Memory B cell (primary cell): ENCODE results near the gene KCTD10.

Experiments used
- ATAC-seq: fragments of 150-1000 bp; cut with Tn5 transposase; 2 replicates; pipeline ENCODE4 v1.10.0; 2021; ENCODE audit warnings: low read depth, mild to moderate bottlenecking, moderate library complexity
- DNase-seq, 2 donors: peaks; one replicate each; pipeline ENCODE4 v3.0.0; 2022; ENCODE audit warnings: low spot score in 2 of 2
- H3K27ac Mint-ChIP-seq: one replicate; pipeline ENCODE4 v1.8.0; 2022; ENCODE audit warnings: mild to moderate bottlenecking, moderate library complexity, mixed read lengths
- H3K27me3 Mint-ChIP-seq: one replicate; pipeline ENCODE4 v1.8.0; 2022; ENCODE audit warnings: mixed read lengths
- H3K36me3 Mint-ChIP-seq: one replicate; pipeline ENCODE4 v1.8.0; 2022; ENCODE audit warnings: mild to moderate bottlenecking, mixed read lengths
- H3K4me1 Mint-ChIP-seq: one replicate; pipeline ENCODE4 v1.8.0; 2022; ENCODE audit warnings: mixed read lengths
- H3K4me3 Mint-ChIP-seq: one replicate; pipeline ENCODE4 v1.8.0; 2022; ENCODE audit warnings: mild to moderate bottlenecking, moderate library complexity, mixed read lengths
- H3K9me3 Mint-ChIP-seq: one replicate; pipeline ENCODE4 v1.8.0; 2022; ENCODE audit warnings: mixed read lengths

Gene KCTD10, protein sequence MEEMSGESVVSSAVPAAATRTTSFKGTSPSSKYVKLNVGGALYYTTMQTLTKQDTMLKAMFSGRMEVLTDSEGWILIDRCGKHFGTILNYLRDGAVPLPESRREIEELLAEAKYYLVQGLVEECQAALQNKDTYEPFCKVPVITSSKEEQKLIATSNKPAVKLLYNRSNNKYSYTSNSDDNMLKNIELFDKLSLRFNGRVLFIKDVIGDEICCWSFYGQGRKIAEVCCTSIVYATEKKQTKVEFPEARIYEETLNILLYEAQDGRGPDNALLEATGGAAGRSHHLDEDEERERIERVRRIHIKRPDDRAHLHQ

DNA sequence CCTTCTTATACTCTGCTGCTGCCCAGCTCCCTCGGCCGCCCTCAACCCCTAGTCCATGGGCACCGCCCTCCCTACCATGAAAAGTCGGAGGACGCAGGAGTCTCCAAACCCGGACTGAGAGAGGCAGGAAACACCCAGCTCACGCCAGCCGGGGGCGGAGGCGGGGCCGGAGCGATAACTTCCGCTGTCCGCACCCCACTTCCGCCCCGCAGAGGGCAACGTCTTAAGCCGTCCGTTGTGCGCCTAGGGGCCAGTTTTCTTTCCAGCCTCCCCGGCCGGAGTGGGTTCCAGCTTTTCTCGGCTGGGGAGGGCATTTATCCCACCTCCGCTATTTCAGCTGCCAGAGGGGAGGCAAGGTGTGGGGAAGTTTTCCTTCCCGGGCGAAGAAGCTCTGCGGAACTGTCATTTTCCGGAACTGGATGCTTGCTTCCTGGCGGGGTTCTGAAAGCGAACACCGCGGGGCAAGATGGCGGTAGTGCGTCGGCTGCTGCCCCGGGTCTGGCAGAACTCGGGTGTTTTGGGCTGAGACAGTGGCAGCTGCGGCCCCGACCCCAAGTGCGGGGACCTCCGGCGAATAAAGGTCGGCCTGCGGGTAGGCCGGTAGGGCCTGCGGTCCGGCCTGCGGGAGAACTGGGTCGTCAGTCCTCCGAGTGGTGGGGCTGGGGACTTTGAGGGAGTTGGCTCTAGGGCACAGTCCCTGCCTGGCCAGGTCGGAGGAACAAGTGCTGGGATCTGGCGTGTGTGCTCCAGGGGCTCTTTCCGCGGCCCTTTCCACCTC lies at the start of gene KCTD10, which contains the start of gene UBE3B:
KCTD10 (minus strand) TSS at position 116 of the 778 bp plus-strand sequence; CDS start at position 78, 38 bp downstream.
UBE3B (plus strand) TSS at position 450 of the 778 bp plus-strand sequence. CDS start 5,918 bp downstream, outside the sequence.
- H3K4me1 Mint-ChIP-seq = peaks cover 29% of the 10 kb centered on the region
- DNase-seq = peak; percentile 87 to 92
- no peaks in the 10 kb centered on the region for H3K9me3 Mint-ChIP-seq
- ATAC-seq = peak; percentile 96
- H3K4me3 Mint-ChIP-seq = peak within 1 kb of the TSS; percentile 99
- H3K36me3 Mint-ChIP-seq = no peaks in the 10 kb centered on the region
- peak within 1 kb of the TSS; percentile 98 for H3K27ac Mint-ChIP-seq
- H3K27me3 Mint-ChIP-seq = no peaks in the 10 kb centered on the region

DNA sequence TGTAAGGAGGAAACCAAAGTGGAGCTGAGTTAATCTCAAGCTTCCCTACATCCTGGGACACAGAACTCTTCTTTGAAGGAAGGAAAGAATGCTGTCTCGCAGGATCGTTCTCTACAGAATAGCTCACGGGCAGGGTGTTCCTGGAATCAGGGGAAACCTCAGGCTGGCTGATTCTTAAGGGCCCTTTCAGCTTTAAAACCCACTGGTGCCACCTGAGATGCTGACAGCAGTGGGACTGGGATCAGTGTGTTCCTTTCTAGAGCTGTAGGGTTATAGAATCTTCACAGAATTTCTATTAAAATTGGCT lies 48.1 kb upstream of the KCTD10 start:
- no peak for DNase-seq
- Mint-ChIP-seq H3K4me3 (no peak overlapping the region), H3K36me3 (peaks cover 36% of the 10 kb centered on the region), H3K4me1 (no peaks in the 10 kb centered on the region), H3K27me3 (no peaks in the 10 kb centered on the region), H3K9me3 (no peaks in the 10 kb centered on the region), H3K27ac (no peak overlapping the region)
- no peak for ATAC-seq

DNA sequence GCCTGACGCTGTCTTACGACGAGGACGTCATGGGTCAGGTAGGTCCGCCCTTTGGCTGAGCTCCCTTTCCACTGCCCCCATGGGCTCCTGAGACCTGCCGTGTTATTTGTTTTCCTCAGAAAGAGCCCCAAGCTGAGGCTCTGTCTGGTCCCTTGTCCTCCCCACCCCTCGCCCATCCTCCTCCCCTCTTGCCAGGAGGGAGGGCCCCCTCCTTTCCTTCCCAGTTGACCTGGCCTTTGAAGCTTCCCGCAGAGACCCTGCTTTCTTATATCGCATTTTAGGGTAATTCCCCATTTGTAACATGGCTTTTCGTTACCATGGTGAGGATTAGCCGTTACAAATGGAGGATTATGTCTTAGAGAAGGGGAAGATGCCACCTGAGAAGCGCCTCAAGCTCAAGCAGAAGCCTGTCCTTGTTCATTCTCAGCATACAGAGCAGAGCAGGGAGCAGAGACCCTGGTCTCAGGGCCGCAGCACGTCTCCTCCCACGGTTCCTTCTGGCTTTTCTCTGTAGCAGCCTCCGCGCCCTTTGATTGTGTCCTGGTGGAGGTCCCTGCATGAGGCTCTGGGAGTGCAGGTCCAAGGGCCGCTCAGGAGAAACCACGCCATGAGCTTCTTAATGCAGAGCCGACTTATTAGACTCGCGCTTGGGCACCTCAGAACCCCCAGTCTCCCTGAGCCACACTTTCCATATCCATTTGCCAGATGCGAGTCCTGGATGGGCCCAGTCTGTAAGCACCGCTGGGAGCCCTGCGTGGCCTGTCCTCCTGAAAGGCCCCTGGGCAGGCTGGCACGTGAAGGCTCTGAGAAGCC lies 47.6 kb upstream of the KCTD10 start:
- Mint-ChIP-seq H3K4me1 (no peaks in the 10 kb centered on the region), H3K4me3 (no peak overlapping the region), H3K27ac (no peak overlapping the region), H3K9me3 (no peaks in the 10 kb centered on the region), H3K36me3 (peaks cover 36% of the 10 kb centered on the region), H3K27me3 (no peaks in the 10 kb centered on the region)
- DNase-seq (no peak), ATAC-seq (no peak)

DNA sequence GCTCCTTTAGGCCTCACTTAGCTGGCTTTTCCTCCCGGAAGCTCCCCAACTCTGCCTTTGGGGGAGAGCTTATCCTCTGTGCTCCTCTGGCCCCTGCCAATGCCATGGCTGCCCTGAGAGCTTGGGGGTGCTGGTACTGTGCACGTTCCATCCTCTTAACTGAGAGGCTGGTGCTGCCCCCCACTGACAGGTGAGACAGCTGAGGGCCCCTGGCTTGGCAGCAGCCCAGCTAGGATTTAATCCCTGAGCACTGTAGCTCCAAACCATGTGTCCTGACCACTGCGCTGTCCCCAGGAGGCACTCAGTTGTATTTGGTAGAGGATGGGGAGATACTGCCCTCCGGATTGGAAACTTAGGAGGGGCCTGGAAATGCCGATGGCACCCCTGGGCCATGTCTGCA lies 46.4 kb upstream of the KCTD10 start:
- Mint-ChIP-seq H3K27me3 (no peaks in the 10 kb centered on the region), H3K36me3 (peaks cover 39% of the 10 kb centered on the region), H3K4me3 (no peak overlapping the region), H3K4me1 (no peaks in the 10 kb centered on the region), H3K27ac (no peak overlapping the region), H3K9me3 (no peaks in the 10 kb centered on the region)
- ATAC-seq (no peak), DNase-seq (no peak)

DNA sequence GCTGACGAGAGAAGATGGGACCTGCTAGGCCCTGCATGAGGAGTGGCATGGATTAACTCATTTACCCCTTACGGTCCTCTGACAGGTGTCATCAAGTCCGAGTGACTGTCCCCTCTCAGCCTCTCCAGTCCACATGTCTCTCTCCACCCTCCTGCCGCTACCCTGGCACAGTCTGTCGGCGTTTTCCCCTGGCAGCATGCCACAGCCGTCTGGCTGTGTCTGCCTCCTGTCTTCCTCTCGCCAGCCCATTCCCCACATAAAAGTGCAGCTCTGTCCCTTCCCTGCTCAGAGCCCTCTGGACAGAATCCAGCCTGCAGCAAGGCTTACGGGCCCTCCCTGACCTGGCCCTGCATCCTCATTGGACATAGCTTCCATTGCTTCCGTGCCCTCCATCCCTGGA lies 46.0 kb upstream of the KCTD10 start:
- no peak for DNase-seq
- Mint-ChIP-seq H3K36me3 (peaks cover 41% of the 10 kb centered on the region), H3K4me3 (no peak overlapping the region), H3K4me1 (no peaks in the 10 kb centered on the region), H3K9me3 (no peaks in the 10 kb centered on the region), H3K27ac (no peak overlapping the region), H3K27me3 (no peaks in the 10 kb centered on the region)
- no peak for ATAC-seq

DNA sequence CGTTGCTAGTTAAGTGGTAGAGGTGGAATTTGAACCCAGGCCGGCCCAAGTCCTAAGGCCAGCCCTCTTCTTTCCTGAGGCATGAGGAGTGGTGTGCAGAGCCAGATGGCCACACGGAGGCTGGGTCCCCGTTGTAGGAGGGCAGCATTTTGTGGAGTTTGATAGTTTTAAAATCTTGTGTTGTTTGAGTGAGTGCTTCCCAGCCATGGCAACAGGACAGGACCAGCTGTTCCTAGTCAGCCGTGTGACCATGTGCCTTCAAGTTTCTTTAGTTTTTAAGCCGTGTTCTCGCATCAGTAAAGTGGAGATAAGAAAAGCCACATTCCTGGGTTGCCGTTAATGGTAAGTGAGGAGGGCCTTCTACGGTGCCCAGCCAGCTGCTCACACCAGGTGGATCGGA lies 44.7 kb upstream of the KCTD10 start:
- Mint-ChIP-seq H3K4me1 (no peaks in the 10 kb centered on the region), H3K27me3 (no peaks in the 10 kb centered on the region), H3K4me3 (no peak overlapping the region), H3K27ac (no peak overlapping the region), H3K36me3 (peaks cover 41% of the 10 kb centered on the region), H3K9me3 (no peaks in the 10 kb centered on the region)
- DNase-seq (no peak), ATAC-seq (no peak)

DNA sequence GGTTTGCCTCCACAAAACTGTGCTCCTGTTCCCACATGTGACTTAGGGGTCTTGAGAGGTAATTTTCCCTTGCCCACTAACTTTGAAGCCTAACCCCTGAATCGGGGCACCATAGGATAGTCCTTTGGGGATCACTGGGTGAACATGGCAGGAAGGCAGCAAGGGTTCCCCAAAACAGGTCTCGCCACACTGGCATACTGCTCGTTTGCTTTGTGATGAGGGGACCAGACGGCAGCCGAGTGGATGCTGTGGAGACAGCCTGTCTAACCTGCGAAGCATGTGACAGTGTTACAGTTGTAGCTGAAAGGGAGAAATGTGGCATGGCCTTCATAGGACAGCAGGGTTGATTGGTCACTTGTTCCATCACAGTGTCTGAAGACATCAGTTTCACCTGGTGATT lies 42.7 kb upstream of the KCTD10 start:
- no peaks in the 10 kb centered on the region for H3K27me3 Mint-ChIP-seq
- no peak overlapping the region for H3K4me3 Mint-ChIP-seq
- no peak overlapping the region for H3K27ac Mint-ChIP-seq
- DNase-seq = no peak
- ATAC-seq = no peak
- H3K36me3 Mint-ChIP-seq = peaks cover 42% of the 10 kb centered on the region
- H3K9me3 Mint-ChIP-seq = no peaks in the 10 kb centered on the region
- H3K4me1 Mint-ChIP-seq = no peaks in the 10 kb centered on the region

DNA sequence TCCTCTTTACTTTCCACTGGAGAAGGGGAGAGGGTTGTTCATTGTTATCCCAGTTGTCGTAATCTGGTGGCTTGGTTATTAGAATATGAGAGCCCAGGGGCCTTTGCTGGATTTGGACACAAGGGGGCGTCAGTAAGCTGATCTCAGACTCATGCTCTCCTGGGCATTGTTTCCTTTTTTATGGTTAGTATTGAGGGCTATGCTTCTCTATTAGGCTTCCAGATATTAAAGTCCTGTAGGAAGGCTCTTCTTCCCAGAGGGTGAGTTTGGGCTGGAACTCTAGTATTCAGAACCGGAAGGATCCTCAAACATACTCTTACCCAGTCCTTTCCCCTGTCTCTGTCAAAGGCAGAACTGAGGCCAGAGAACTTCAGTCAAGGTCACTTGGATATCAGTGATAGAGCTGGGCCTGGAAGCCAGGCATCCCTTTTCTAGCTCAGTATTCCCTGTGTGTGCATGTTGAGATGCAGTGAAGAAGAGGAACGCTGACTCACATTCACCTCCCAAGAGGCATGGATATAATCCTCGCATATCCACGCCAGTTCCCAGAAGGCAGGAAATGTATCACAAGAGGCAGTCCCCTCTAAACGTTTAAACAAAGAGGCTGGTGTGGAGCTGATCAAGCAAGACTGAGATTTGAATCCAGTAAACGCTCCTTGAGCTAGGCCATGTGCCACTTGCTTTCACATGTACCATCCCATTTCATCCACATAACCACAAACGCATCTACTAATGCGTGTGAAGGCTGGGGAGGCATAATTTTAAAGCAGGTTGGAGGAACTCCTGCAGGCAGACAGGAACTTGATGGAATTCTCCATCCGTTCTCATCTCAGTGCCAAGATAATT lies 41.9 kb upstream of the KCTD10 start:
- Mint-ChIP-seq H3K27ac (no peak overlapping the region), H3K4me3 (no peak overlapping the region), H3K4me1 (no peaks in the 10 kb centered on the region), H3K27me3 (no peaks in the 10 kb centered on the region), H3K9me3 (no peaks in the 10 kb centered on the region), H3K36me3 (peaks cover 45% of the 10 kb centered on the region)
- DNase-seq (peak; percentile 42 to 48), ATAC-seq (peak; percentile 47)

DNA sequence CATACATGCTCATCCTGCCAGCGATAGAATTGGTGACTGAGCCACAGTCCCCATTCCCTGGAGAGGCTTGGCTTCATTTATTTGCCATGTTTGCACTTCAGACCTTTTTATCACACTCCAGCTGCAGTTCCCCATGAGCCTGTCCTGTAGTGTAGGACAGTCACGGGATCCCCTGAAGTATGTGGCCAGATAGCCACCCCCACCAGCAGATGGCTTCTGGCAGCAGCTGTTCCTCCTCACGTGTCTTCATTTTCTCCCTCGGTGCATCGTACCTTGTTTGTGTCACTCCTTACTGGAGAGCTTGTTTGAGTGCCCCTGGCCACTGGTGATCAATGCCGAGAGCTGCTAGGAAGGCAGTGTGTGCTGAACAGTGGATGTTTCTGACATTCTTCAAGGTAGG lies 40.5 kb upstream of the KCTD10 start:
- Mint-ChIP-seq H3K27me3 (no peaks in the 10 kb centered on the region), H3K36me3 (peaks cover 46% of the 10 kb centered on the region), H3K4me1 (no peaks in the 10 kb centered on the region), H3K27ac (no peak overlapping the region), H3K9me3 (no peaks in the 10 kb centered on the region), H3K4me3 (no peak overlapping the region)
- ATAC-seq (no peak), DNase-seq (no peak)

DNA sequence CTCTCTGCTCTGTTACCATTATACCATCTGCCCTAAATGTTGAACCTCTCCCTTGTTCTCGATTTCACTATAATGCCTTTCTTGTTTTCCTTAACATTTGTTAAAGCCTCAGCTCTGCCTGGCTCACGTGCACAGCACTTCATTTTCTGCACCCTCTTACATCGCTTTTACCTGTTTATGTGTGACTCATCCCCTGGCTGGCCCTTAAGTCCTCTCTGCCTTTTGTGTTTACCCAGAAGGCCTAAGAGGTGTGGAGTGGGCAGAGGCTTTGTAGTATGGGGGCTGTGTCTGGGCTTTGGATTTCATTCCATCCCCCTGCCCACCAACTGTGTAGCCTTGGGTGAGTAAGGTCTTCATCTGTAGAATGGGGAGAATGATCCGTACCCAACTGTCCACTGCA lies 36.9 kb upstream of the KCTD10 start:
- no peak for DNase-seq
- Mint-ChIP-seq H3K4me1 (no peaks in the 10 kb centered on the region), H3K9me3 (no peaks in the 10 kb centered on the region), H3K27me3 (no peaks in the 10 kb centered on the region), H3K27ac (no peak overlapping the region), H3K36me3 (peaks cover 56% of the 10 kb centered on the region), H3K4me3 (no peak overlapping the region)
- ATAC-seq = no peak

DNA sequence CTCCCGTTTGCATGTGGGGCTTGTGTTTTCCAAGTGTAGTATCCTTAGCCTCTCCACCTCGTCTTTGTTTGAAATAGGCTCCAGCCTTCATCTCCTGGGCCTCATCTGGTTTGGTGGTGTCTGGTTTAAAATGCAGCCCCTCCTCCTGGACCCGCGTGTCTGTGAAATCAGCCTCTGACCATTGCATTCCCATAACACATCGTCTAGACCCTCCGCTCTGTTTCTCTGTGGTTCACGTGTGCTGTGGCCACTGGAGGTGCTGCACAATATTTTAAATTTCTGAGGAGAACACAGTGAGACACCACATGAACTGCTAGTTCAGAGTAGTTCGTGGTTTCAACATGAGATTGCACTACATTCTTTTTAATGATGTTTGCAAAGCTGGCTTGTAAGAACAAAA lies 36.0 kb upstream of the KCTD10 start:
- H3K4me1 Mint-ChIP-seq = no peaks in the 10 kb centered on the region
- peaks cover 54% of the 10 kb centered on the region for H3K36me3 Mint-ChIP-seq
- no peak for ATAC-seq
- H3K27ac Mint-ChIP-seq = no peak overlapping the region
- no peak overlapping the region for H3K4me3 Mint-ChIP-seq
- no peak for DNase-seq
- no peaks in the 10 kb centered on the region for H3K9me3 Mint-ChIP-seq
- H3K27me3 Mint-ChIP-seq = no peaks in the 10 kb centered on the region

DNA sequence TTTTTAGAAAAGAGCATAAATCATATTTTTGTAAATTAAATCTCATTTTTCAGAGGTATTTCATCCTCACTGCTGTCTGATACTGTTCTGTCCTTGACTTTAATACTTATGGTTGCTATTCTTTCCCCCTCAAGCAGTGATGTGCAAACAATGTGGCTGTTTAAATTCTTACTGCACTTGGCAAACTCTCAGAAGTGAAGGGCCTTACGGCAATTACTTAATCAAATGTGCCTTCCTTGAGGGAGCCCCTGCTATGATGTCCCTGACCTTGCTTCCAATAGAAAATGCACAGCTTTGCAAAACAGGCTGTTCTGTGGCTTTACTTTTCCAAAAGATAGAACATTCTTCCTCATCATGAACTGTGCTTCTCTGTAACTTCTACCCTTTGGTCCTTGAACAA lies 35.5 kb upstream of the KCTD10 start:
- H3K27me3 Mint-ChIP-seq = no peaks in the 10 kb centered on the region
- H3K4me1 Mint-ChIP-seq = no peaks in the 10 kb centered on the region
- ATAC-seq (no peak), DNase-seq (no peak)
- no peak overlapping the region for H3K4me3 Mint-ChIP-seq
- H3K9me3 Mint-ChIP-seq = no peaks in the 10 kb centered on the region
- peaks cover 53% of the 10 kb centered on the region for H3K36me3 Mint-ChIP-seq
- H3K27ac Mint-ChIP-seq = no peak overlapping the region

DNA sequence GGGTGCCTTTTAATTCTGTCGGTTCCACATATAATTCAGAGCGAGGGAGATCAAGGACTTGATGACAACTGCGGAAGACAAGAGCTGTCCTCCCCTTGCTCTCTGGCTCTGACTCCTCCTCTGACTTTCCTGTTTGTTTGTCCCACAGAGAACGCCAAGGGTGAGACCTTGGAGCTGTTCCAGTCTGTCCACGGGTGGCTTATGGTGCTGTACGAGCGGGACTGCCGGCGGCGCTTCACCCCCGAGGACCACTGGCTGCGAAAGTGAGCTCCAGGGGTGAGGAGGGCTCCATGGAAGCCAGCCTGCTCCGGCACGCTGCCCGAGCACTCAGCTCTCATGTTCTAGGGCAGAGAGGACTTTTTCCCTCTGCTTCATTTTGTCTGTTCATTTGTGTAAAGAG lies 33.1 kb upstream of the KCTD10 start:
- Mint-ChIP-seq H3K4me3 (no peak overlapping the region), H3K4me1 (no peaks in the 10 kb centered on the region), H3K27me3 (no peaks in the 10 kb centered on the region), H3K36me3 (peaks cover 54% of the 10 kb centered on the region), H3K27ac (no peak overlapping the region), H3K9me3 (no peaks in the 10 kb centered on the region)
- DNase-seq = no peak
- ATAC-seq = no peak
